Ascending aorta (tissue), 2 donors: Measurements from ENCODE around the gene ATG10. TPM values are rescaled to one million over a fixed set of nuclear protein-coding genes. Genes with fewer than 3 reads are reported as not detected.
"Not testable (repeated sequence)": the region's sequence is repeated elsewhere in the genome, so short reads cannot be mapped to it uniquely, and the experiment has no call there.

Experiments
- DNase-seq, 2 donors: peaks; one replicate each; pipeline ENCODE4 v3.0.0-alpha.2; 2019; ENCODE audit warnings: low spot score in 2 of 2
- H3K27ac ChIP-seq, 2 donors: fragments of 200-600 bp; sonication (generic); one replicate each; pipeline ENCODE4 v1.5.1; 2016 to 2017; ENCODE audit warnings: mild to moderate bottlenecking in 1 of 2
- H3K27me3 ChIP-seq: fragments of 200-600 bp; sonication (generic); one replicate; pipeline ENCODE4 v1.5.1; 2017
- H3K36me3 ChIP-seq, 2 donors: fragments of 200-600 bp; sonication (generic); one replicate each; pipeline ENCODE4 v1.5.1; 2016
- H3K4me1 ChIP-seq, 2 donors: fragments of 200-600 bp; sonication (generic); one replicate each; pipeline ENCODE4 v1.5.1; 2016 to 2017; ENCODE audit warnings: mild to moderate bottlenecking in 1 of 2
- H3K4me3 ChIP-seq, 2 donors: fragments of 200-600 bp; sonication (generic); one replicate each; pipeline ENCODE4 v1.5.1; 2016 to 2017; ENCODE audit warnings: mild to moderate bottlenecking in 1 of 2
- H3K9me3 ChIP-seq, 2 donors: fragments of 200-600 bp; sonication (generic); one replicate each; pipeline ENCODE4 v1.5.1; 2016
- intact Hi-C: fragments of 100-400 bp; cut with DNase I; formaldehyde crosslinking; loops from one replicate; pipeline ENCODE4 v1.15.1; 2023
- total RNA-seq: library from RNA; depleted of rRNA; stranded (reverse); fragments of >200 nt; gene quantifications from one replicate; pipeline ENCODE4 v1.1.0, GENCODE V29; 2016
- TF ChIP-seq, protein P1 (sequence below), 3 experiments: fragments of 200-600 bp in 2 of 3; fragments of 450-650 bp in 1 of 3; sonication (generic) in 2 of 3; IDR thresholded peaks; one replicate each; pipeline ENCODE4 v1.5.1; 2016 to 2019; ENCODE audit warnings: antibody characterized with exemption in 3 of 3, mild to moderate bottlenecking in 1 of 3, moderate library complexity in 1 of 3

Gene ATG10
- total RNA-seq, 1 donor from 2014 or later = 8.4 TPM

DNA sequence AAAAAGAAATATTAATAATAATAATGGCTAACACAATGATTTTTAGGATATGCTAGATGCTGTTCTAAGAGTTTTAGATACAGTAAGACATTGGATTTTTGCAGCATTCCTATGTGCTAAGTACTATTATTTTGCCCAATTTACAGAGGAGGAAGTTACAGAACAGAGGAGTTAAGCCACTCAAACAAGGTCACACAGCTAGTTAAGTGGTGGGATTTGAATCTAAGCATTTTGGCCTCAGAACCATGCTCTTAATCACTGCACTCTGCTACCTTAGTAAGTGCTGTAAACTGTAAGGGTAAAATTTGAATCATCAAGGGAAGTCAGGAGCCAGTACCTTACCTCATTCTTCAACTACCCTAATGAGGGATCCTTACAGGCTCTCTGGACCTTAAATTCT, 280.9 kb downstream of the ATG10 start:
- no peaks in the 10 kb centered on the region for H3K27me3 ChIP-seq
- TF ChIP-seq, protein P1, sequence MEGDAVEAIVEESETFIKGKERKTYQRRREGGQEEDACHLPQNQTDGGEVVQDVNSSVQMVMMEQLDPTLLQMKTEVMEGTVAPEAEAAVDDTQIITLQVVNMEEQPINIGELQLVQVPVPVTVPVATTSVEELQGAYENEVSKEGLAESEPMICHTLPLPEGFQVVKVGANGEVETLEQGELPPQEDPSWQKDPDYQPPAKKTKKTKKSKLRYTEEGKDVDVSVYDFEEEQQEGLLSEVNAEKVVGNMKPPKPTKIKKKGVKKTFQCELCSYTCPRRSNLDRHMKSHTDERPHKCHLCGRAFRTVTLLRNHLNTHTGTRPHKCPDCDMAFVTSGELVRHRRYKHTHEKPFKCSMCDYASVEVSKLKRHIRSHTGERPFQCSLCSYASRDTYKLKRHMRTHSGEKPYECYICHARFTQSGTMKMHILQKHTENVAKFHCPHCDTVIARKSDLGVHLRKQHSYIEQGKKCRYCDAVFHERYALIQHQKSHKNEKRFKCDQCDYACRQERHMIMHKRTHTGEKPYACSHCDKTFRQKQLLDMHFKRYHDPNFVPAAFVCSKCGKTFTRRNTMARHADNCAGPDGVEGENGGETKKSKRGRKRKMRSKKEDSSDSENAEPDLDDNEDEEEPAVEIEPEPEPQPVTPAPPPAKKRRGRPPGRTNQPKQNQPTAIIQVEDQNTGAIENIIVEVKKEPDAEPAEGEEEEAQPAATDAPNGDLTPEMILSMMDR (IDR thresholded peaks at IDR 0.05) = no peak
- no peak overlapping the region for H3K4me3 ChIP-seq
- H3K27ac ChIP-seq = no peak overlapping the region
- no peaks in the 10 kb centered on the region for H3K36me3 ChIP-seq
- DNase-seq = no peak
- peaks cover 0 to under 1% of the 10 kb centered on the region in 2 donors for H3K9me3 ChIP-seq
- intact Hi-C loops = no loop called here
- H3K4me1 ChIP-seq = no peaks in the 10 kb centered on the region

DNA sequence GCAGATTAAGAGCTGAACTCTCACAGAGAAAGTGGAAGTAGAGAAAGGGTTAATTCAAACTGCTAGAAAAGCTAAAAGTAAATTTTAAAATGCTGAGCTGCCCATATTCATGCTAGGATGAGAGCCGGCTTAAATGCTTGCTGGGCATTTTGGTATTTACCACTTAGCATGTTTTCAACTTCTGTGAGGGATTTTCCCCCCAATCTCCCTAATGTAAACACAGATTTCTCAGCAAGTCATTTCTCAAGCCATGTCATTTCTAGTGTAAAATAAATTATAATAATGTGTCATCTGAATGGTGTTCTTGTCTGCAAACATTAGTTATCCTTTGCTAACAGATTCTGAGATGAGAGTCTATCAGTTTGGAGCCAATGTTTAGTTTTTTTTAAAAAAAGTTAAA, 284.0 kb downstream of the ATG10 start:
- intact Hi-C loops = no loop called here
- Histone ChIP-seq H3K36me3 (no peaks in the 10 kb centered on the region), H3K9me3 (no peaks in the 10 kb centered on the region), H3K27me3 (no peaks in the 10 kb centered on the region), H3K4me1 (no peaks in the 10 kb centered on the region), H3K4me3 (no peak overlapping the region), H3K27ac (no peak overlapping the region)
- no peak for DNase-seq
- TF ChIP-seq, protein P1 (IDR thresholded peaks at IDR 0.05) = no peak

DNA sequence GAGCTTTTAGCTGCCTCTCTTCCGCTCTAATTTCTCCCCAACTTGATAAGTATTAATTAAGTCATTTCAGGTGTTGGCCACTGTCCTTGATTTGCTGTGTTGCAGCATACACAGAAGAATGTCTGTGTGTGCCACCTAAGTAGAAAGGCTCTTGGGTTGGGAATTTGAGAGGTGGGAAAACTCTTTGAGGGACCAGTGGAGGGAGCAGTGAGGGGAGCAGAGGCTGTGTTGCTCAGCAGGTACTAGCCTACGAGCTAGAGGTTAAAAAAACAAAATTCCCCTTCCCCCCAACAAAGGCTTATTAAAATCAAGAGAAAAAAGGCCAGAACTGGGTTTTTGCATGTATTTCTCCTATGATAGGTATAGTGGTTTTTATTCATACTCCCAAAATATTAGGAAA, 285.4 kb downstream of the ATG10 start:
- TF ChIP-seq, protein P1 (IDR thresholded peaks at IDR 0.05) = no peak
- Histone ChIP-seq H3K36me3 (no peaks in the 10 kb centered on the region), H3K9me3 (no peaks in the 10 kb centered on the region), H3K27ac (no peak overlapping the region), H3K27me3 (no peaks in the 10 kb centered on the region), H3K4me3 (no peak overlapping the region), H3K4me1 (no peaks in the 10 kb centered on the region)
- DNase-seq = no peak
- intact Hi-C loops = no loop called here

DNA sequence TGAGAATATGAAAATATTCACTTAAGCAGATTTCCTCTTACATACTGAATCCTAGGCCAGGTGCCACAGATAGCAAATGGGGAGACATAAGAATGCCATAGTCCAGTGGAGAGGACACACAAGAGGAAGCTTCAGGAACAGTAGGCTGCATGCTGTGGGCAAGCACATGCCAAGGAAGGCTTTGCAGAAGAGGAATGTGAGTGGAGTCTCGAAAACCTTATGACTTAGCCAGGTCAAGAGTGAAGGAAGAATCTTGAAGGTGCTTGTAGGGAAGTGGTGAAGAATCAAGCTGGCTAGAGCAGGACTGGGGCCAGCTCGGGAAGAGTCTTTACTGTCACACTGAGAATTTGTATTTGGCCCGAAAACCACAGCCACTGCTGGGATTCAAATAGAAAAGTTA, 285.9 kb downstream of the ATG10 start:
- Histone ChIP-seq H3K4me1 (no peaks in the 10 kb centered on the region), H3K27ac (no peak overlapping the region), H3K4me3 (no peak overlapping the region), H3K9me3 (no peaks in the 10 kb centered on the region), H3K36me3 (no peaks in the 10 kb centered on the region), H3K27me3 (no peaks in the 10 kb centered on the region)
- DNase-seq = no peak
- intact Hi-C loops = no loop called here
- TF ChIP-seq, protein P1 (IDR thresholded peaks at IDR 0.05) = no peak

DNA sequence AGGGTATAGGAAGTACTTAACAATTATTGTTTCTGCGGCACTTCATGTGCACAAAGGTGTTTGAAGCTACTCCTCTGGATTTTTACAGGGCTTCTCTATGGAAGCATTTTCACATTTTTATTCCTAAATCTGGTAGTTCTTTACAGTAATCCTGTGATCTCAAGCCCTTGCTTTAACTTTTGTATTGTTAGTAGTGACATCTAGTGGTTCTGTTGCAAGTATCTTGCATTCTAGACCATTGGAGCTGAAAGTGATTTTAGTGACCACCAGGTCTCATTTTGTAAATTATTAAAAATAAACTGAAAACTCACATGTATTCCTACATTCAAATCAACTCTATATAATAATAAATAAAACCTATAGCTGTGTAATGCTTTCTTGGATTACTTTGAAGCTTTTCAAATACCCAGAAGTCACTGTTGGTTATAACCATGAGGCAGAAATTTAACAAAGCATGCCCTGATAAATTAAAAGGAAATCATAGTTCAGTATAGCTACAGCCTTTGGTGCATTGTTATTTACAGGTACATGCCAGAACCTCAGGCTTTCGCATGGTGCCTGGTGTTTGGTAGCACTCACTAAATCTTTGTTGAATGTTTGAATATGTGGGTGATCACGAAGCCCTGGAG, 287.5 kb downstream of the ATG10 start:
- intact Hi-C loops = no loop called here
- TF ChIP-seq, protein P1 (IDR thresholded peaks at IDR 0.05) = peak in 2 of 3 experiments; percentile 17 to 40

DNA sequence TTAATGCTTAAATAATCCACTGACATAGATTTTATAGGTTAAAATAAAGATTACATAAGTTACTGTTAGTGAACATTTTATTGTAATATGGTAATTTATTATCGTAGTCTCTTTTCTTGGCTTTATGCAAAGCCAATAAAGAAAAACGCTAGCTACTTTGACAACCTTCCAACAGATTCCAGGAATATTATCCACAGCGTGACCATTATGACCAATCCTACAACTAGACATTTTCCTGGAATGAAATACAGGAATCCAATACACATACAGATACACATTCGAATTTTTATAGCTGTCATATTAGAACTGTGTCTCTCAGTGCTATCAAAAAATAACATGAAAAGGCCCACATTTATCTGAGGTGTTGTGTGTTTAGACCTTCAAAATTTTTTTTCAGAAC, 293.2 kb downstream of the ATG10 start:
- peak overlapping the region in 1 of 2 donors; percentile 36 for H3K27ac ChIP-seq
- TF ChIP-seq, protein P1 (IDR thresholded peaks at IDR 0.05) = no peak
- peaks cover 0 to 11% of the 10 kb centered on the region in 2 donors for H3K4me1 ChIP-seq
- no peak for DNase-seq
- no peak overlapping the region for H3K4me3 ChIP-seq
- H3K36me3 ChIP-seq = no peaks in the 10 kb centered on the region
- H3K9me3 ChIP-seq = no peaks in the 10 kb centered on the region
- intact Hi-C loops = no loop called here
- no peaks in the 10 kb centered on the region for H3K27me3 ChIP-seq

More for the DNA sequence above, 287.5 kb downstream of the ATG10 start:
- Histone ChIP-seq H3K4me3 (no peak overlapping the region), H3K9me3 (no peaks in the 10 kb centered on the region), H3K36me3 (no peaks in the 10 kb centered on the region), H3K4me1 (peaks cover 0 to 2% of the 10 kb centered on the region in 2 donors), H3K27me3 (no peaks in the 10 kb centered on the region), H3K27ac (no peak overlapping the region)
- DNase-seq = no peak

DNA sequence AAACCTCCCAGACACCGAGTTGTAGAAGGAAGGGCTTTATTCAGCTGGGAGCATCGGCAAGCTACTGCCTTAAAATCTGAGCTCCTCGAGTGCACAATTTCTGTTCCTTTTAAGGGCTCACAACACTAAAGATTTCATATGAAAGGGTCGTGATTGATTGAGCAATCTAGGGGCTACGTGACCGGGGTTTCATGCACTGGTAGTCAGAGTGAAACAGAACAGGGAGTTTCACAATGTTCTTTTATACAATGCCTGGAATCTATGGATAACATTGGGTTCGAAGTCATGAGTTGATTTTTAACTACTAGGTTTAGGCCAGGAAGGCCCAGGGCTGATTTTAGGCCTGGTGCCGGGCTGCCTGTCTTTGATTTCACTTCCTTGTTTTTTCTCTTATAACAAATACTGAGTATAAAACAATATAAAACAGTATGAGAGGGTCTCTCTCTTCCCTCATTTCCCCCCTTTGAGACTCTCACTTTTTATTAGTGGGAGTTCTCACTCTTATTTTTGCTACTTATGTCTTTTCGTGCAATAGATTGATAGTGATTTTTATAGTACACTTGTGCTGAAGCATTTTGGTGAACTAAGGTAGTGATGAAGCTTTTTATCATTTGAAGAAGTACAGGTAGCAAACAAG, 295.6 kb downstream of the ATG10 start:
- H3K27me3 ChIP-seq, intact Hi-C loops, H3K36me3 ChIP-seq, H3K27ac ChIP-seq, DNase-seq, H3K4me3 ChIP-seq, H3K9me3 ChIP-seq: not testable (repeated sequence)
- peaks cover 0 to 11% of the 10 kb centered on the region in 2 donors for H3K4me1 ChIP-seq

DNA sequence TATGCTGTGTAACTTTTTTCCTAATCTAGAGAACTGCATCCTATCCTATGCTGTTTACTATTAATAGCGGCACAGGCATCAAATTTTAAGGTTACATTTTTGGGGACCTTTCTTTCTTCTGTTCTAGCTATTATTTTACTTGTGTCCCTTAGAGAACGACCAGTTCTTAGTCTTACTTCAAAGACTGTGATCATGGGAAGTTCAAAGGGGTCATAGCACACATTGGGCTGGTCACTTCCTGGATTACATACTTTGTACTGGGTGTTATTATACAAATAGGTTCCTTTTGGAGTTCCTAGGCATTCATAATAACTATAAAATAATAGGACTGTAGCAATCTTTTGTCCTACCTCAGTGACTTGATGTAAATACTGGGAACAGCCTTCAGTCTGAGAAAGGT, 297.5 kb downstream of the ATG10 start:
- H3K27me3 ChIP-seq, H3K4me1 ChIP-seq, DNase-seq, intact Hi-C loops, H3K9me3 ChIP-seq, H3K4me3 ChIP-seq, H3K27ac ChIP-seq: not testable (repeated sequence)
- peaks cover 10 to 11% of the 10 kb centered on the region in 2 donors for H3K36me3 ChIP-seq
